K562 (cell line): ENCODE measurements around the gene RAD50. TPM values are rescaled to one million over a fixed set of nuclear protein-coding genes. Genes with fewer than 3 reads are reported as not detected.

Experiments used
- ARHGAP35 ChIP-seq: fragments of 450-650 bp; IDR thresholded peaks from 2 replicates; pipeline ENCODE4 v1.6.1; 2018; ENCODE audit not compliant: partially characterized antibody
- ATF3 ChIP-seq, 2 experiments: fragments of 450-650 bp in 1 of 2; sonication (generic) in 1 of 2; formaldehyde crosslinking in 1 of 2; IDR thresholded peaks in 1 of 2; conservative IDR thresholded peaks in 1 of 2; 2 replicates each; pipeline versions ENCODE4 v1.6.1 to v1.8.1; 2016 to 2023; ENCODE audit warnings: mild to moderate bottlenecking in 2 of 2, moderate library complexity in 2 of 2, inconsistent platforms in 1 of 2, missing genetic modification reagents in 1 of 2
- COPS2 ChIP-seq: fragments of 450-650 bp; conservative IDR thresholded peaks from 2 replicates; pipeline ENCODE4 v1.6.1; 2016; ENCODE audit warnings: mild to moderate bottlenecking, moderate library complexity
- ESRRB ChIP-seq: fragments of 250-450 bp; sonication (Bioruptor Pico); IDR thresholded peaks from 2 replicates; pipeline ENCODE4 v1.5.0; 2020; ENCODE audit warnings: mild to moderate bottlenecking, moderate library complexity, borderline replicate concordance
- HDAC6 ChIP-seq: IDR thresholded peaks from 2 replicates; pipeline ENCODE4 v1.6.1; 2012; ENCODE audit warnings: low read depth, mild to moderate bottlenecking, control low read depth, inconsistent platforms, low read length, moderate library complexity
- MAX ChIP-seq: sonication (generic); formaldehyde crosslinking; IDR thresholded peaks from 2 replicates; pipeline ENCODE4 v1.9.0; 2022; ENCODE audit warnings: mild to moderate bottlenecking, missing genetic modification reagents
- MCM7 ChIP-seq, 2 experiments: fragments of 450-650 bp; IDR thresholded peaks; 2 replicates each; pipeline ENCODE4 v1.6.1; 2016 to 2018
- MTF1 ChIP-seq: fragments of 250-450 bp; sonication (Bioruptor Pico); IDR thresholded peaks from 2 replicates; pipeline ENCODE4 v1.9.0; 2021; ENCODE audit warnings: moderate library complexity, mild to moderate bottlenecking, inconsistent platforms, borderline replicate concordance
- NR1H2 ChIP-seq: sonication (generic); formaldehyde crosslinking; IDR thresholded peaks from 2 replicates; pipeline ENCODE4 v1.4.0; 2020; ENCODE audit warnings: mild to moderate bottlenecking, missing genetic modification reagents
- NR2C2 ChIP-seq, 2 experiments: fragments of 200-800 bp in 1 of 2; sonication (Bioruptor generic) in 1 of 2; sonication (generic) in 1 of 2; formaldehyde crosslinking in 1 of 2; IDR thresholded peaks; 2 replicates each; pipeline versions ENCODE4 v1.6.1 to v1.8.0; 2016 to 2022; ENCODE audit warnings: mild to moderate bottlenecking in 1 of 2, missing compliant biosample characterization in 1 of 2, missing genetic modification characterization in 1 of 2, missing genetic modification reagents in 1 of 2
- PCBP1 ChIP-seq: fragments of 200-400 bp; formaldehyde crosslinking; IDR thresholded peaks from 2 replicates; pipeline ENCODE4 v1.6.1; 2018; ENCODE audit warnings: mild to moderate bottlenecking, low read depth, low read length; ENCODE audit not compliant: poor library complexity, severe bottlenecking
- RBM34 ChIP-seq: fragments of 200-400 bp; formaldehyde crosslinking; IDR thresholded peaks from 2 replicates; pipeline ENCODE4 v1.6.1; 2018; ENCODE audit warnings: low read length, borderline replicate concordance; ENCODE audit not compliant: insufficient read depth
- RERE ChIP-seq: sonication (generic); formaldehyde crosslinking; IDR thresholded peaks from 2 replicates; pipeline ENCODE4 v1.8.0; 2023; ENCODE audit warnings: missing genetic modification reagents, mild to moderate bottlenecking, borderline replicate concordance
- SNAPC5 ChIP-seq: fragments of 250-450 bp; sonication (Bioruptor Pico); IDR thresholded peaks from 2 replicates; pipeline ENCODE4 v1.8.0; 2021; ENCODE audit warnings: moderate library complexity, mild to moderate bottlenecking, inconsistent platforms
- SRF ChIP-seq, 2 experiments: fragments of 250-450, 450-650 bp in 1 of 2; sonication (Bioruptor Pico) in 1 of 2; sonication (generic) in 1 of 2; formaldehyde crosslinking; IDR thresholded peaks; 2 replicates each; pipeline versions ENCODE4 v1.5.0 to v1.5.1; 2020 to 2022; ENCODE audit warnings: mild to moderate bottlenecking in 1 of 2, missing genetic modification reagents in 1 of 2
- ZBTB17 ChIP-seq: fragments of 450-650 bp; formaldehyde crosslinking; IDR thresholded peaks from 2 replicates; pipeline ENCODE4 v1.4.0; 2020; ENCODE audit warnings: mild to moderate bottlenecking
- ZNF174 ChIP-seq: fragments of 250-450 bp; sonication (Bioruptor Pico); IDR thresholded peaks from 2 replicates; pipeline ENCODE4 v1.4.0; 2020; ENCODE audit warnings: mild to moderate bottlenecking
- ZNF511 ChIP-seq: sonication (generic); formaldehyde crosslinking; IDR thresholded peaks from 2 replicates; pipeline ENCODE4 v1.8.0; 2022; ENCODE audit warnings: mild to moderate bottlenecking, missing genetic modification reagents
- polyA plus RNA-seq, 8 experiments: library from polyadenylated mRNA; depleted of rRNA in 4 of 8; stranded (reverse) in 5 of 8; unstranded in 3 of 8; fragments of >200 nt; fragmentation: Nextera tagmentation in 2 of 8; fragmentation: Illumina TruSeq in 1 of 8; extraction: Ambion mirVana in 2 of 8; extraction: Trizol in 1 of 8; gene quantifications; 2 replicates each; pipeline versions ENCODE4 v1.2.1 to v1.2.3, GENCODE V29; 2011 to 2014; ENCODE audit warnings: inconsistent platforms in 1 of 8, missing spikeins in 1 of 8
- total RNA-seq, 7 experiments: library from RNA; depleted of rRNA in 6 of 7; stranded (reverse); fragments of >200 nt in 6 of 7; fragmentation: Illumina TruSeq in 2 of 7; extraction: Trizol in 2 of 7; gene quantifications; 2 replicates each; pipeline versions ENCODE4 v1.2.1 to v1.2.3, GENCODE V29; 2011 to 2021; ENCODE audit warnings: low replicate concordance in 1 of 7

RAD50 gene
- total and polyA plus RNA-seq, 9 of the 15 experiments (the other 6 are each of a cell fraction or from before 2014, with no cell fraction given), result 15.3 to 74.2 (median 44.1) TPM

- TF ChIP-seq ATF3 (IDR thresholded peaks at IDR 0.05) (peak; percentile 23; the same call in 1 of the 2 replicates), ATF3 (CRISPR knock-in tag; conservative IDR thresholded peaks at IDR 0.05) (no peak), ZBTB17 (CRISPR knock-in tag) (peak; percentile 95), MTF1 (CRISPR knock-in tag) (peak; percentile 94), PCBP1 (no peak), SNAPC5 (peak; percentile 81), SRF (CRISPR knock-in tag; IDR thresholded peaks at IDR 0.05) (peak in 1 of 2 experiments; percentile 46; a peak in 1 of 4 replicates), ZNF511 (peak; percentile 60; the same call in 1 of the 2 replicates), RBM34 (no peak), MCM7 (IDR thresholded peaks at IDR 0.05) (no peak), NR2C2 (CRISPR knock-in tag; IDR thresholded peaks at IDR 0.05) (0 out of 2 replicates have a peak, but pooled peaks have one; percentile 32), NR2C2 (tag; IDR thresholded peaks at IDR 0.05) (peak; percentile 60; the same call in 1 of the 2 replicates), NR1H2 (no peak), MAX (CRISPR knock-in tag) (peak; percentile 73), ARHGAP35 (no peak), COPS2 (no peak), ESRRB (CRISPR knock-in tag) (peak; percentile 77; the same call in 1 of the 2 replicates), HDAC6 (no peak), ZNF174 (CRISPR knock-in tag) (peak; percentile 78; the same call in 1 of the 2 replicates), RERE (CRISPR knock-in tag) (peak; percentile 46; the same call in 1 of the 2 replicates)
Observed at GRCh38 chr5:132666310-132667123, 109.7 kb downstream of the RAD50 start (continued).
